Activated naive CD4-positive, alpha-beta T cell treated with anti-CD3 and anti-CD28 coated beads, Interleukin-2, amount 50 U/mL, for 72 hours (primary cell): ENCODE results near the gene BRSK2. TPM values are rescaled to one million over a fixed set of nuclear protein-coding genes. Genes with fewer than 3 reads are reported as not detected.
A peak's percentile ranks its signal among the peaks of the same experiment; 100 is the strongest.

Source experiments
- ATAC-seq, 2 donors: fragments of 150-1000 bp; cut with Tn5 transposase; 2 replicates each; pipeline ENCODE4 v1.10.0; 2021; ENCODE audit warnings: mild to moderate bottlenecking in 2 of 2, moderate library complexity in 2 of 2
- DNase-seq, 2 donors: peaks; one replicate each; pipeline ENCODE4 v3.0.0; 2021 to 2022; ENCODE audit warnings: low spot score in 2 of 2
- H3K27ac Mint-ChIP-seq, 2 donors: one replicate each; pipeline ENCODE4 v1.8.0; 2022; ENCODE audit warnings: mild to moderate bottlenecking in 2 of 2, mixed read lengths in 2 of 2
- H3K36me3 Mint-ChIP-seq, 2 donors: one replicate each; pipeline ENCODE4 v1.8.0; 2022; ENCODE audit warnings: mixed read lengths in 2 of 2
- H3K9me3 Mint-ChIP-seq, 2 donors: one replicate each; pipeline ENCODE4 v1.8.0; 2022; ENCODE audit warnings: mixed read lengths in 2 of 2
- total RNA-seq, 2 donors: library from RNA; stranded (reverse); gene quantifications; one replicate each; pipeline ENCODE4 v1.2.3, GENCODE V29; 2022

The BRSK2 gene
- total RNA-seq, 2 donors from 2014 or later, result 0.45 to 1.3 TPM

DNA sequence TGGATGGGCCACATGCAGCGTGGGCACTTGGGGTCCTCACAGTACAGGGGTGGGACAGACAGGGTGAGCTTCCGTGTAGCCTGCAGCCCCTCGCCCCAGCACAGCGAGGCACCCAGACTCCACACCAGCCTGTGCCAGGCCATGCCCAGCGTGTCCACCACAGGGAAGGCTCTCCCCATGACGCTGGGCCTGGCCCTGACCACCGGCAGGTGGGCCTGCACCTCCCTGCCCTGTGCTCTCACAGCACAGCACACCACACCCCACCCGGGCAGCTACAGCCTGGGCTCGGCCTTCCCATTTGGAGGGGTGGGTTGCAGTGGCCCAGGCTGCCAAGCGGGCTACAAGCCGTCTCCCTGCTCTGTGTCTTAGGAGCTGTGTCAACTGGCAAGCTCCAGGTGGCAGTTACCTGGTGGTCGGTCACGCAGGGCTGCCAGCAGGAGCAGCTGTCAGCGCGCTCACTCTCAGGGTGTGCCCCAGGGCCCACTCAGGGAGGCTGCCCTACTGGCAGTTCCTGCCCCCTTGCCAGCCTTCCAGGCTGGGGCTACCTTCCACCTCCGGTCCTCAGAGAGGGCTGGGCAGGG lies 92.2 kb downstream of the BRSK2 start:
- Mint-ChIP-seq H3K27ac (no peak overlapping the region), H3K9me3 (no peaks in the 10 kb centered on the region), H3K36me3 (no peaks in the 10 kb centered on the region)
- DNase-seq (no peak), ATAC-seq (peak in 1 of 2 donors; percentile 13)

DNA sequence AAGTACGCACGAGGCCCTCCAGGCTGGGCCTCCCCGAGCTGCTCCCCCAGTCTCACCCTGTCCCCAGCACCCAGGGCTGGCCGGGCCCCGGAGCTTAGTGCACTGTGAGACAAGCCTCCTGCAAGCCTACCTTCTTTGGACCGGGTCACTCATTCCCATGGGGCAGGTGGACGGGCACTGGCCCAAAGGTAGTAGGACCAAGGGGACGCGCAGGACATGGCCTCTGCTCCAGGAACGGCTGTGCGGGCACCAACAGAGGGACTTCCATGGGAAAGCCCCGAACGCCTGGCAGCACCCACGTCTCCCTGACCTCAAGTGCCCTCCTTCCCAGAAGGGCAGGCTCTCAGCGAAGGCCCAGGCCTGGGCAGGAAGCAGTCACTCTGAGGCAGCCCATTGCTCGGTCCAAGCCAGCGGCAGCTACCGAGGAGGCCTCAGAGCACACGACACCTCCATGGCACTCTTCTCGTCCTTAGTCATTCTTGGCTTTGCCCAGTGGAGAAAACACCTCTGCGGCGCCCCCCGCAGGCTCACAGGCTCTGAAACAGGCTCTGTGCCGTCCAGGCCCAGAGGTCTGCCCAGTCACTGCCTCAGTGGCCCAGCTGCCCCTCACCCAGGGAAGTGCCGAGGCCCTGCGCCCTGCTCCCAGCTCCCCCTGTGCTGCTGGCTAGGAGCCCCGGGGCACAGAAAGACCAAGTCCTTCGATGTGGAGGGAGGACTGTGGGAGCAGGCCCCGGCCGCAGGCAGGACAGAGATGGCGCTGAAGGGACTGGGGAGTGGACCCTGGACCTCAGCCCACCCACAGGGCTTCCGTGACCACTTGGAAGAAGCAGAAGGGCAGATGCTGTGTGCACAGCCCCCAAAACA lies 93.1 kb downstream of the BRSK2 start:
- DNase-seq (no peak), ATAC-seq (no peak)
- no peaks in the 10 kb centered on the region for H3K9me3 Mint-ChIP-seq
- peak overlapping the region; percentile 20 to 79 for H3K27ac Mint-ChIP-seq
- no peaks in the 10 kb centered on the region for H3K36me3 Mint-ChIP-seq

DNA sequence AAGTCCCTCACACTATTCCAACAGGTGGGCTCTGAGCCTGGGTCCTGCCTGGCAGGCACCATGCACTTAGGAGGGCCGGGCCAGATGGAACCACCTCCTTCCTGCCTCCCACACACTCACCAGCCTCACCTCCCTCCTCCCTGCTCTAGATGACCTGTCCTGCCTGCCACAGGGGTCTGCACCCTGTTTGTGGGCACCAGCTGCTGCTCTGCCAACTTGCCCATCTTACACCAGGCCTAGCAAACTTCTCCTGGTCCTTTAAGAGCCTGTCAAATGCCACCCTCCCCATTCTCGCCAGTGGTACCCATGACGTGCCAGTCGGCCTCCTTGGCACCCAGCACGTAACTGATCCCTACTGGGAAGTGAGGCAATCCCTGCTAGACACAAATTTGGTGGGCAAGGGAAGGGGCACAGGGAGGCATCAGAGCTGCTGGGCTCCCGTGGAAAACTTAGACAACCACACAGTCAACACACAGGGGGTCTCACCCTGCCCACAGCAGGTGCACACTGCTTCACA lies 93.8 kb downstream of the BRSK2 start:
- ATAC-seq (no peak), DNase-seq (no peak)
- no peaks in the 10 kb centered on the region for H3K9me3 Mint-ChIP-seq
- peak overlapping the region in 1 of 2 donors; percentile 79 for H3K27ac Mint-ChIP-seq
- no peaks in the 10 kb centered on the region for H3K36me3 Mint-ChIP-seq

DNA sequence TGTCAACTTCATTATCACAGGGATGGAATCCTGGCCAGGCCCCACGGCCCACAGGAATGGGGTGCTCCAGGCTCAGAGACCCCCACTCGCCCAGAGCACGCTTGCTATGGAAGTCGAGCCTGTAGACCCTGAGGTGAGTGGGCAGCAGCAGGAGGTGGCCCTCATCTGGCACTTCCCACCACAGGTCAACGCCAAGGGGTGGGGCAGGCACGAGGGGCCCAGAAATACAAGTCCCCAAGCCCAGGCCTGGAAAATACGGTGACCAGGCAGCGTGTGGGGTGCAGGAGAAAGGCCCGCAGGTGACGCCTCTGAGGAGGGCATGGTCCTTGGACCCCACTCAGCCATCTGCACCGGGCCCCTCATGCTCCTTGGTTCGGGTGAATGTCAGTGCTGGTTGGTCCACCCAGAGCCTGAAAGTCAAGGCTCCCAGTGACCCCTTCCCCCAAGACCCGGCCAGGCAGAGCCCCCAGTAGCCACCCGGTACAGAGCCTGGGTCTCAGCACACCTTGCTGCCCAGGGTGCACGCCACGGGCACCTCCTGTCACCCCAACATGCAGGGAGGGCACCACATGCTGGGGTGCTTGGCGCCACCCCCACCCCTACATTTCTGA lies 94.4 kb downstream of the BRSK2 start:
- no peaks in the 10 kb centered on the region for H3K36me3 Mint-ChIP-seq
- H3K27ac Mint-ChIP-seq, result no peak overlapping the region
- H3K9me3 Mint-ChIP-seq, result no peaks in the 10 kb centered on the region
- ATAC-seq, result no peak
- DNase-seq, result no peak

DNA sequence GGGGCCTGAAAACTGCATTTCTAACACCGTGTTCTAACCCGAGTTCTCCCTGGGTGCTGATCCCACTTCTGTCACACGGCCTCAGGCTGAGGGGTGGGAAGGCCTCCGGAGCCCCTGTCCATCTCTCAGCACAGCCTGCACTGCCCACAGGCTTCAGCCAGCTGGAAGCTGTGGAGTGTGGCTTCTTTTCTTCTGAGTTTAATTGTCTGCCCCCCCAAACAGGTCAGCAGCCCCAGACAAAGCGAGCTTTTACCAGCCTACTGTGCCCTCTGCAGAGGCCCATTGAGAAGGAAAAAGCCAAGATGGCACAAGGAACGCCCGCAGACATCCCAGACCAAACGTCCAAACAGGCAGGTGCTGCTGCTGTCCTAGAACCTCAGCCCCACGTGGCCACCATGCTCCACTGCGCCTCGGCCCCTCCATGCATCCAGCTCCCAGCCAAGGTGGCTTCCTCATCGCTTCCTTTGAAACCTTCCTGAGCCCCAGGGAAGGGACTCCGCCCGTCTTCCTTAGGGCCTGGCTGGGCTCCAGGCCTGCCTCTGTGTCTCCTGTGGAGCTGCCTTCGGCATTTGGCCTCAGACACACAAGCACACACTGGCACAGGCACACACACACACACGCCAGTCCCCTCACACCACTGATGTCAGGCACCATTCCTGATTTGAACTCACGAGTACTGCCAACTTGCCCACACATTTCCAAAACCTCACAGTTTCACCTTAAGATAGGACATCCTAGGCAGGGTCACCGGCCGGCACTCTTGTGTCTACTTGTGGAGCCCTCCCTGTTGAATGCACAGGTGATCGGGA lies 95.2 kb downstream of the BRSK2 start:
- ATAC-seq (no peak), DNase-seq (no peak)
- H3K36me3 Mint-ChIP-seq, result no peaks in the 10 kb centered on the region
- H3K9me3 Mint-ChIP-seq, result no peaks in the 10 kb centered on the region
- peak overlapping the region; percentile 30 to 87 for H3K27ac Mint-ChIP-seq

DNA sequence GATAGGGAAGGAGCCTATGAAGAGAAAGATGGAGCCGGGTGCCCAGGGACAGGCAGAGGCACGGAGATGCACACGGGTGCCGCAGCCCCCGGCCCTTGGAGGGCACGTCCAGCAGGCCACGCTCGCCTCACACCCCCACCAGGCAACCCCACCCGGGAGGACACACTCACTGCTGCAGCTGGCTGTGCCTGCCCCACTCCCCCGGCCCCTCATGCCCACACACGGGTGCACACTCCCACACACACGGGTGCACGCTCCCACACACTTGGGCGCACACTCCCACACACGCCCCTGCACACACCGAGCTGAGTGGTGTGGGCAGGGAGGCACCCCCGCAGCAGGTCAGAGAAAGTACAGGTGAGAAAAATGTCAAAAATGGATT lies 95.8 kb downstream of the BRSK2 start:
- no peak for DNase-seq
- Mint-ChIP-seq H3K36me3 (no peaks in the 10 kb centered on the region), H3K27ac (peak overlapping the region; percentile 30 to 87), H3K9me3 (no peaks in the 10 kb centered on the region)
- peak in 1 of 2 donors; percentile 13 for ATAC-seq

DNA sequence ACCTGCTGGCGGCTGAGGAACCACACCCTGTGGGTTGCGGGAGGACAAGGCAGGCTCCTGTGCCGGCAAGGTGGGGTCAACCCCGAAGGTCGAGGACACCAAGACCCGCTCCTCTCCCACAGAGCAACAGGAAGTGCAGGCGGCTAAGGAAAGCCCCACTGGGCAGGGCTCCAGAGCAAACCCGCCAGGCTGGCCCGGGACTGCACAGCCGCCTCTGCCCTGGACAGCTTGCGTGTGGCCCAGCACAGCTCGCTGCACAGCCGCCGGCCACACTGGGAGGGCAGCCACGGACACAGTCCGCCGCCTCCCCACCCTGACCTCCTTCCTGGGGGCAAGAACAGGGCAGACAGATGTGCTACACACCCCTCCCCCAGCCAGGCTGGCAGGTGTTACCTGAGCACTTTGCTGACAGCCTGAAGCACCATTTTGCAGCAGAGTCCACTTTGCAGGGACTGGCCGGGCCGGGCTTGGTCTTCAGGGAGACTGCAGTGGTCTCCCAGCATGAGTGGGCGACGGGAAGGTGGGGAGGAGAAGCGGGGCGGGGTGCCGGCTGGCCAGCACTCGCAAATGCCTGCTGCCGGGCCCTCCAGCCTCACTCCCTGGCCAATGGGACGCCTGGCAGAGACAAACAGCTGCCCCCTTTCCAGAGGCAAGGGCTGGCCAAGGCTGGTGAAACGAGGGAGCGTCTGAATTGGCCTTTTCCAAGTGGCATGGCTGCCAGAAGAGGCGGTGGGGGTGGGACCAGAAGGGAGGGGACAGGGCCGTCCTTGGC lies 96.5 kb downstream of the BRSK2 start, which contains the start of gene MOB2:
TSS of gene MOB2 (minus strand) at position 726 of the 772 bp plus-strand sequence. CDS start at position 503, 223 bp downstream.
- Mint-ChIP-seq H3K36me3 (no peaks in the 10 kb centered on the region), H3K27ac (peak within 1 kb of the TSS; percentile 36 to 67), H3K9me3 (no peaks in the 10 kb centered on the region)
- ATAC-seq, result peak in 1 of 2 donors; percentile 46
- DNase-seq, result no peak

DNA sequence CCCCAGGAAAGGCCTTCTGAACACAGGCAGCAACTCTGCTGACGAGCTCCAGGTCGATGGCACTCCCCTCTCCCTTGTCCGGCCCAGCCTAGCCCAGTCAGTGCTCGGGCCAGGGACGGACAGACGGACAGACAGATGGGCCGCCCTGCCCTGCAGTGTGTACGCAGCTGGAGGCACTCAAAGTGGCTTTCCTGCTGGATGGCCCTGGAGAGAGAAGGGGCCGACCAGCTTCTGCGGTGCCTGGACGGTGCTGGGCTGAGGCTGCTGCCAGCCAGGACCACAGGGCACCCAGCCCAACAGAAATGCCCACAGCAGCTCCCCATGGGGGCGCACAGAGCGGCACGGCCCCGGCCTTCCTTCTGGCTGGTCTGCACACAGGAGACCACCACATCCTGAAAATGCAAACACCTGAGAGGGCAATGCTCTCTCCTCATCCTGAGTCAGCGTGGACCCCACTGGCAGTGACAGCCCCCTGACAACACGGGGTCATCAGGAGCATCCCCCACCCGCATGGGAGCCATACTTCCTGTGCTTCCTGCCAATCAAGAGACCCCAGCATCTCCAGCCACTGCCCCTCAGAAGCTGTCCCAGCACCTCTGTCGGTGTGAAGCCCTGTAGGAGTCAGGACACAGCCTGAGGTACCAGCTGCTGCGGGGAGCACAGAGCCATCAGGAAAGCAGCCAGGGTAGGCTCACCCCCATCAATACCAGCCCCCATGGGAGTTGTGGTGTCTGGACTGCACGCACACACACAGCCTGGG lies 97.5 kb downstream of the BRSK2 start:
- DNase-seq (no peak), ATAC-seq (no peak)
- H3K36me3 Mint-ChIP-seq, result no peaks in the 10 kb centered on the region
- H3K27ac Mint-ChIP-seq, result peak overlapping the region; percentile 36 to 67
- no peaks in the 10 kb centered on the region for H3K9me3 Mint-ChIP-seq

DNA sequence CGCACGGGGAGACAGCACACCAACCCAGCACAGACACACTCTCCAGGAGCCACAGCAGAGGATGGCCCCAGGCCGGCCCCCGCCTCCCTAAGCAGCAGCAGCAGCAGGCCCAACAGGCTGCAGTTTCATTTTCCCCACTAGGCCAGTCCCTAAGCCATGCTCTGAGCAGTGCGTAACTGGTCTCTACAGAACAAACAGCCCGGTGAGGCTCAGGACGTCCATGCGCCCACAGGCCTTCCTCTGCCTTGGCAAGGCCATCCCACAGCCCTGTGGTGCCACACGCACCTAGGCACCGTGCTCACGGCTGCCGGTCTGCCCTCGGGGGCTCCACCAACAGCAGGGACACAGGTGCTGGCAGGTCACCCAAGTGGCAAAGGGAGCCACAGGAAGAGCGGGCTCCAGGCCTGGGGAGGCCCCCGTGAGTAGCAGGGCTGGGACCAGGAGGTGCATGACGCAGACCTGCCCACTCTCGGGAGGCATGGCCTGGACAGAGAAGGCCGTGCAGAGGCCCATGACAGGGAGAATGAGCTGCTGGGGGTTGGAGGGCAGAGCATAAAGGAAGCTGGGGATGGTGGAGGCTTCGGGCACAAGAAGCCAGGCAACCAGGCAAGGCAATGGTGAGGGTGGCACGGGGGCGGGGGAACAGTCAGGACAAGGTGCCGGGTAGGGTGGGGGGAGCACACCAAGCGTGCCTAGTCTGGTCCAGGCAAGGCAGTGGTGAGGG lies 98.3 kb downstream of the BRSK2 start:
- Mint-ChIP-seq H3K9me3 (no peaks in the 10 kb centered on the region), H3K36me3 (no peaks in the 10 kb centered on the region), H3K27ac (peak overlapping the region; percentile 36 to 67)
- peak in 1 of 2 donors; percentile 16 for ATAC-seq
- DNase-seq, result no peak

DNA sequence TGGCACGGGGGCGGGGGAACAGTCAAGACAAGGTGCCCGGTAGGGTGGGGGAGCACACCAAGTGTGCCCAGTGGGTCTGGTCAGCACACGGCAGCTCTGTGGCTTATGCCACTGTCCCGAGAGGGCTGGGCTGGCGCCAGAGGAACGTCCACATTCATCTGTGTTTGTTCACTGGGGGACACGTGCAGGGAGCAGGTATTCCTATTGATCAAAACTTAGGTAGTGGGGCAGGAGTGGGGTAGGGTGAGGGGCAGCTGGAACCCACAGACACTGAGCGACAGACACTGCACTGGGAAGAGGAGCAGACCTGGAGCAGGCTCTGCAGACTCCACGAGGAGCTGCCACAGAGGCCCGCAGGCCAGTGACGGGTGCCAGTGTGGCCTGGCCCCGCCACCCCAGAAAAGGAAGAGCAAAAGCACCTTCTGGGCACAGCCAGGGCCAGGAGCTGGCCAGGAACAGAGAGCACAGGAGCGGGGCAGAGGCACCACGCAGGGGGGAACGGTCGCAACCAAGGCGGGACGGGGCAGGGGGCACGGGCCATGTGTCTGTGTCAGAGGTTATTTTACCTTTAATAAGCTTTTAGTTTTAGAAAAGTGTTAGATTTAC lies 98.9 kb downstream of the BRSK2 start:
- Mint-ChIP-seq H3K27ac (peak overlapping the region; percentile 24 to 67), H3K36me3 (no peaks in the 10 kb centered on the region), H3K9me3 (no peaks in the 10 kb centered on the region)
- ATAC-seq (no peak), DNase-seq (no peak)

DNA sequence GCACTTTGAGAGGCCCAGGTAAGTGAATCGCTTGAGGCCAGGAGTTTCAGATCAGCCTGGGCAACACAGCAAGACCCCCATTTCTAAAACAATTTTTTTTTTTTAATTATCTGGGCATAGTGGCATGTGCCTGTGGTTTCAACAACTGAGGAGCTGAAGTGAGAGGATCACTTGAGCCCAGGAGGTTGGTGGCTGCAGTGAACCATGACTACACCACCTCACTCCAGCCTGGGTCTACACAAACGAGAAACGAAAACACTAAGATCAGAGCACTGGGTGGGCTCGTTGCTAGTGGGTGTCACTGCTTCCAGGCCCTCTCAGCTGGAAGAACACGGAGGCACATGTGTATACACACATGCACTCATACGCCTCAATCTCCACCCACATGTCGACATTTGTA lies 100.9 kb downstream of the BRSK2 start:
- Mint-ChIP-seq H3K36me3 (peaks cover 0 to 1% of the 10 kb centered on the region in 2 donors), H3K9me3 (no peaks in the 10 kb centered on the region), H3K27ac (no peak overlapping the region)
- DNase-seq, result no peak
- no peak for ATAC-seq

DNA sequence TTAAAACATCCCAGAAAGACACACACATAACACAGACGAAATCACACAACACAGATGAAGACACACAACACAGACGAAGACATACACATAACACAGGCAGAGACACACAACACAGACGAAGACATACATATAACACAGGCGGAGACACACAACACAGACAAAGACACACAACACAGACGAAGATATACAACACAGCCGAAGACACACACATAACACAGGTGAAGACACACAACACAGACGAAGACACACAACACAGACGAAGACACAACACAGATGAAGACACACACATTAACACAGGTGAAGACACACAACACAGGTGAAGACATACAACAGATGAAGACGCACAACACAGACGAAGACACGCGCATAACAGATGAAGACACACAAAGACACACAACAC lies 101.6 kb downstream of the BRSK2 start:
- no peak overlapping the region for H3K27ac Mint-ChIP-seq
- DNase-seq (no peak), ATAC-seq (no peak)
- peaks cover 0 to 4% of the 10 kb centered on the region in 2 donors for H3K9me3 Mint-ChIP-seq
- H3K36me3 Mint-ChIP-seq, result peaks cover 6 to 7% of the 10 kb centered on the region in 2 donors

DNA sequence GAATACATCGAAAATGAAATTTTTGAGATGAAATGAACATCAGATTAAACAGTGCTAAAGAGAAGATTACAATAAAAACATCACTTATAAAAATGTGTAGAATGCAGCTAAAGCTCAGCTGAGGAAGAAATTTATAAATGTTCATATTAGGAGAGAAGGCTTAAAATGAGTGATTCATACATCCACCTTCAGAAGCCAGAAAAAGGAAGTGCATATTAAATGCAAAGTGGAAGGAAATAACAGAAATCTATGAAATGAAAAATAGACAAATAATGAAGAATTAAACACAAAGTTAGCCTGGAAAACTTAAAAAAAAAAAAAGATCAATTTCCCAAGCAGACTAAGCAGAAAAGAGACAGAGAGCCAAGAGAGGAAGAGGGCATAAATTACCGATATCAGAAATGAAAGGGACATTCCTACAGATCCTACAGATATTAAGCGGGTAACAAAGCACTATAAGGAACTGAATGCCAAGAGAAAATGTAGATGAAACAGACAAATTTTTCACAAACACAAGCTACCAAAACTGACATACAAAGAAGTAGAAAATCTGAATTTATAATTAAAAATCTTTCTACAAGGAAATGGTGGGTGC lies 104.0 kb downstream of the BRSK2 start:
- ATAC-seq (no peak), DNase-seq (no peak)
- H3K9me3 Mint-ChIP-seq, result peaks cover 2 to 5% of the 10 kb centered on the region in 2 donors
- no peak overlapping the region for H3K27ac Mint-ChIP-seq
- peaks cover 9 to 10% of the 10 kb centered on the region in 2 donors for H3K36me3 Mint-ChIP-seq

DNA sequence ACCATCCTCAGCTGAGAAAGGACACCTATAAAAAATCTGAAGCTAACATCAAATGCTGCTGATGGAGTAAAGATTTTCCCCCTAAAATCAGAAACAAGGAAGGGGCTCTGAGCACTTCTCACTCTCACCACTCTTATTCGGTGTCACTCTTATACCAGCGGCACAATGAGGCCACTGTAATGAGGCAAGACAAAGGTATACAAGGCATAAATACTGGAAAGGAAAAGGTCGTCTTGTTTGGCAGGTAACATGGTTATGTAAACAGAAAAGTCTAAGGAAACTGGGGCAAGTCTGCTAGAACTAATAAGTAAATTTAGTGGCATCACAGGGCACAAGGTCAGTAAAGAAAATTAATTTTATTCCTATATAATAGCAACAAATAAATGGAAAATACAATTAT lies 104.9 kb downstream of the BRSK2 start:
- Mint-ChIP-seq H3K27ac (no peak overlapping the region), H3K9me3 (peaks cover 5 to 6% of the 10 kb centered on the region in 2 donors), H3K36me3 (peaks cover 9 to 16% of the 10 kb centered on the region in 2 donors)
- ATAC-seq (no peak), DNase-seq (no peak)
